Esophagus muscularis mucosa (tissue), 2 donors: ENCODE data around the gene SYNPO2.

Source experiments
- POLR2A ChIP-seq: fragments of 450-650 bp; IDR thresholded peaks from one replicate; pipeline ENCODE4 v1.6.1; 2017; ENCODE audit warnings: antibody characterized with exemption, moderate library complexity, mild to moderate bottlenecking, low read depth
- POLR2AphosphoS5 ChIP-seq, 2 donors: sonication (generic); formaldehyde crosslinking; IDR thresholded peaks; one replicate each; pipeline ENCODE4 v1.6.1; 2017; ENCODE audit warnings: antibody characterized with exemption in 2 of 2

- TF ChIP-seq POLR2AphosphoS5 (IDR thresholded peaks at IDR 0.05): no peak
- TF ChIP-seq POLR2A: no peak
These were observed 198.5 kb downstream of the SYNPO2 start for GRCh38 chr4:119087121-119087520.
